ENCODE data around the gene AGTR1. TPM values are rescaled to one million over a fixed set of nuclear protein-coding genes. Genes with fewer than 3 reads are reported as not detected.

The AGTR1 gene
- total RNA-seq, result 37.2 and 42.3 TPM in 2 replicates

DNA sequence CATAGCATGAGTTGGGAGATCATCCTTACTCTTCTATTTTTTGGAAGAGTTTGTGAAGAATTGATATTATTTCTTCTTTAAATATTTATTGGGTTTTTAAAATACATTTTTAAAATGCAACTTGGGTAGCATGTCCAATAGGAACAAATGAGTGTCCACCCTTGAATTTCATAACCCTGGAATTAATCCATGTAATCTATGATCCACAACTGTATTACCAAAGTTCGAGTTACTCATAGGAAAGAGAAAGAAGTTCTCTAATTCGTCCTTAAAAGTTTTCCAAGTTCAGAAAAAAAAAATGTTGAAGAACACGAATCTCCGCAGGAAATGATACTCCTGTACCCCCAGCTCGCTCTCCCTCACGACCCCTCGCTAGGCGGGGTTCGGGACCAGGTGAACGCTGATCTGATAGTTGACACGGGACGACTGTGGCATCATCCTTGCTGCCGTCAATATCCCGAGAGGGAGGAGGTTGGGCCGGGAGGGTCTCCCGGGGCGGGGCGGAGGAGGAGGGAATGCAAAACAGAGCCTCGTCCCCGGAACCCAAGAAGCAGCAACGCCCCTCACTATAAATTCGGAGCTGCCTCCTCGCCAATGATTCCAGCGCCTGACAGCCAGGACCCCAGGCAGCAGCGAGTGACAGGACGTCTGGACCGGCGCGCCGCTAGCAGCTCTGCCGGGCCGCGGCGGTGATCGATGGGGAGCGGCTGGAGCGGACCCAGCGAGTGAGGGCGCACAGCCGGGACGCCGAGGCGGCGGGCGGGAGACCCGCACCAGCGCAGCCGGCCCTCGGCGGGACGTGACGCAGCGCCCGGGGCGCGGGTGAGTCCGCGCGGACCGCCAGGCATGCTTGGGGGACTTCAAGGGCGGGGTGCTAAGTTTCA, at the start of gene AGTR1:
AGTR1 (plus strand) TSS at position 598 of the 884 bp plus-strand sequence. CDS start 43,133 bp downstream, outside the sequence.

Small RNA genes within 50 kb of the gene (small RNA-seq; reads per million reads assigned to genes)
- gene RPL38P1, result not detected

Other genes starting within 250 kb of the AGTR1 start
- 1.6 and 1.9 TPM in 2 replicates for gene CPB1, start 129.9 kb downstream of the AGTR1 start, total RNA-seq
- gene CPA3, start 167.4 kb downstream of the AGTR1 start, total RNA-seq, result 1.5 and 3.0 TPM in 2 replicates